Stimulated activated CD8-positive, alpha-beta memory T cell treated with anti-CD3 and anti-CD28 coated beads, Interleukin-2, amount 100 ng/mL, for 1 hour (primary cell): ENCODE data around the gene LINC01488.

ENCODE experiments used
- DNase-seq, 2 donors: peaks; one replicate each; pipeline ENCODE4 v3.0.0-alpha.2; 2020; ENCODE audit warnings: low read depth in 2 of 2

LINC01488 gene

DNA sequence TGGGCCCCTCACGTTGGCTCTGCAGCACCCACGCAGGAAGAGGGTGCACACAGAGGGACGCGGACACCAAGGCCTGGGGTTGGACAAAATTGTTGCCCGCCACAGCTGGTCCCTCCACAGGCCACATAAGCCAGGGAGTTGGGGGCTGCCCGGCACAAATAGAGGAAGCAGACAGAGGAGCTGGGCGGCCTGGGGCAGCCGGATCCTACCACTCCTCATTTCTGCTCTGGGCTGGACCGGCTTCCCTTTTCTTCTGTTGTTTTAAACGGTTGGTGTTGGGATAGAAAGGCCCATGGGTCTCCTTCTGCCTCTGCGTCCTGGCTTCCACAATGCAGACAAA, 36.4 kb upstream of the LINC01488 start:
- DNase-seq = no peak

DNA sequence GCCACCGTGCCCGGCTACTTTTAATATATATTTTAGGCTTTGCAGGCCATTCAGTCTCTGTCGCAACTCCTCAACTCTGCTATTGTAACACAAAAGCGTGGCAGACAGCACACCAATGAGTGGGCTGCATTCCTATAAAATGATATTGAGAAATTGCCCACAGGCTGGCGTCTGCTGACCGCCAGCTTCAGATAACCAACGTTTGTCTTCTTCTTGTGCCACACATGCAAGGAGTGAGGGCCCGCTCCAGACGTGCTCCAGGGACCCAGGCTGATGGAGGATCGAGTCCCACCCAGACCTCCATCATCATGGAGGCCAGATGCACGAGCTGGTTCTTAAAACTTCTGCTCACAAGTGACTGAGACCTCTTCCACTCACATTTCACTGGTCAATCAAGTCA, 35.4 kb upstream of the LINC01488 start:
- DNase-seq = no peak

DNA sequence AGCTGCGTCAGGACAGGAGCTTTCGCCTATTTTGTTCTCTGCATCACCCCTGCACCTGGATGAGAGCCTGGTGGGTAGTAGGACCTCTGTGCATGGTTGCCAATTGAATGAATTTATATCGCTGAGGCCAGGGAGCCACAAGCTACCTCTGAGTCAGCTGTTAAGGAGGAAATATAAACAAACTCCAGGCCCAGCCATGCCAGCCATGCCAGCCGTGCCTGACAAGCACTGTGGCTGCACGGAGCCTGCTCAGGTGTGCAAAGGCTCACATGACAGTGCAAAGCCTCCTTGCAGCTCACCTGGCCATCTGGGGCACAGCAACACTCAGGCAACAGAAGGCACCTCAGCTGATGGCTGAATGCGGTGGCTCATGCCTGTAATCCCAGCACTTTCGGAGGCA, 33.7 kb upstream of the LINC01488 start:
- no peak for DNase-seq

DNA sequence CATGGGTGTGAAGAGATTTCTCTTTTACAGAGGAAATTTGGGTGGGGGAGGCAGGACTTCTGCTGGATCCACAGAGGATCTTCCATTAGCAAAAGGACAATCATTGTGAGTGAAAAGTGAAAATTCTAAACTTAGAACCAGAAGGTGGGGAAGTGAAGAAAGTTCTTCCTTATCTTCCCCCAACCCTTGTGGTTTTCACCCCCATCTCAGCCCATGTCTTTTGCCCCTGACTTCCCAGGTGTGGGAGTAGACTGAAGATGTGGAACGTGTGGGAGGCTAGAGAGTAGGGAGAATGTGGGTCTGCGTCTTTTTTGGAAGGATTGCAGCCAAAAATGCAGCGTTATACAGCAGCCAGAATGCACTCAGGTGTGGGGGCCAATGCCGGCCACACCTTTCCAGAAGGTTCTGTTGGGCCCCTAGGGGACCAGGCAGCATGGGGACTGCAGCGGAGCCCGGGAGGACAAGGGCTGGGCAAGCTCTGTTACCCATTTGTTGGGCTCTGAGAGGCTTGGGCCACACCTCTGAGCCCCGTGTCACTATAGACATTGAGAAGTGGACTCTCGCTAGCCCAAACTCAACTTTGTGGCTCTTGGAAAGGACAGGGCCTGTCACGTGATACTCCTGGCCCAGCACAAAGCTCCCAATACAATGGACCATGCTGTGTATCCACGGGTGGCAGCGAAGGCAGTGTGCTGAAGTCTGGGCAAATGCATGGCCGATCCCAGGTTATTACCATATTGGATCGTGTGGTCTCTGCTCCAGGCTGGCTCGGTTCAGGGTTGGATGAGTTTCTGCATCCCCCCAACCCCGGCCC, 32.8 kb upstream of the LINC01488 start:
- no peak for DNase-seq

DNA sequence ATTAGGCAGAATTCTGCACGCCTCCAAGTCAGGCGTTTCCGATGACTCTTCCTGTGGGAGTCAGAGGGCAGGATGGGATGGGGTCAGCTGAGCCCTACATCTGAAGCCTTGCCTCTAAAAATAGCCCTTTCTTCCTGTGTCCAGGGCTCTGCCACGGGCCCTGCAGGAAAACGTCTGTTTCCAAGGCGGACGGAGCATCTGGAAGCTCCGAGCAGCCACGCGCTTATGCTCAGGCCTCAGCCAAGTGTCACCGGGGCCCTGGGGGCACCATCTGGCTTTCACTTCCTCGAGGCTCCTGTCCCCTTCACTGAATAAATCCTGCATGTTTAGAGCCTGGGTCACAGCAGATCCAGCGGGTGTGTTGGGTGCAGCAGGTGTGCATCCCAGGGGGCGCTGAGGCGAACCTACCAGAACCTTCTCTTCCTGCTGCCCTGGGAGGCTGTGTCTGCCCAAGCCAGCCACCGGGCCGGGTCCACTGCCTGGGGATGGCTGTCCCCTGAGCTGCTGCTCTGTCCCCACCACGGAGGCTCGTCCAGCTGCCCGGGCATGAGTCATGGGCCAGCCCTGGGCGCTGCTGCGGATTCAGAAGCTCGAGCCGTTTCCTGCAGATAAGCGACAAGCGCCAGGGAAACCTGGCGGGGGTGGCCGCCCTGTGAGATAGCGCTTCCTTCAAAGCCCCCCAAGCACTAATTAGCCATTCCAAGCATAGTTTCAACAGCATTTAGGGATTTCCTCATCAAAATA, 32.0 kb upstream of the LINC01488 start:
- DNase-seq = no peak

DNA sequence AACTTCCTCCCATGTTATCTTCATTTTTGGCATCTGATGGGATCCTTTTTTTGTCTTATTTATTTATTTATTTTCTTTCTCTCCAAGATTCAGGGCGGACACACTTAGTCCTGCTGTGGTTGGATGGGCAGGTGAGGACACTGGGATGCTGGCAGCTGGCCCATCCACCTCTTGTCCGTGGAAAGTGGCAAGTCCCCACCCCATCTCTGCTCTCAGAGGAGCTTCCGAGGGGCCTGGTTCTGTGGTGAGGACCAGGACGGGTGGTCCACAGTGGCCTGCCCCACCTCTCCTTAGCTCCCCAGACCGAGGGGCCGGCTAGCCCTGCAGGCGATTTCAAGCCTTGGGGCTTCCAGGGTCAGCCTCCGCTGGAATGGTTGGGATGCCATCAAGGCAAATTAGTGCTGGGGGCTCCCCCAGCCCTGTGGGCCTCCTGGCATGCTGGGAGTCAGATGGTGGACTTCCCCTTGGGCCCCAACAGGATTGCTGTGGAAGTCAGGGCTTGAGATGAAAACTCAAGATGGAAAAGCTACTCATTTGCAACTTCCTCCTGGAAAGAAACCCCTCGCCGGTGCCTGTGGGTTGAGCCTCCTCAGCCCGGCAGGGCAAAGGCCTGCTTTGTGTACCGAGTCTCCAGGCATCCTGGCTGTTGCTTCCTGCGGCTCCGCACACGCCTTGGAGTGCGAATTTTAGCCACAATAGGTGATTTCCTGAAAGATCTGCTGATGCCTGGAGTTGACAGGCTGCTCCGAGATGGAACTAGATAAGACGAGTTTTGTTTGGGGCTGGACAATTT, 31.2 kb upstream of the LINC01488 start:
- no peak for DNase-seq

DNA sequence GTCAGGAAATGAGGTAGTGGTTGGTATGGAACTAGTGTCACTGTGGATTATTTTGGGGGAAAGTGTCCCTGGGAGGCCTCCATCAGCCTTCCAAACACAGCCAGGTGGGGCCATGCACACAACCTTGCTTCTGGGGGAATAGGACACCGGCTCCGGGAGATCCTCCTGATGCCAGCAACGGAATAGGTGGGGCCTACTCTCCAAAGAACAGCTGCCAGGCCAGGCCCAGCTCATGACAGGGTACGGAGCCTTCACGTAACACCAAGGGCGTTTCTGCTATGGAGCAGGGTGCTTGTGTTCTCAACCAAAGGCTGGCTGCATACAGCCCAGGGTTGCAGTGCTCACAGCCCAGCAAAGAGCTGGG, 30.6 kb upstream of the LINC01488 start:
- DNase-seq = no peak

DNA sequence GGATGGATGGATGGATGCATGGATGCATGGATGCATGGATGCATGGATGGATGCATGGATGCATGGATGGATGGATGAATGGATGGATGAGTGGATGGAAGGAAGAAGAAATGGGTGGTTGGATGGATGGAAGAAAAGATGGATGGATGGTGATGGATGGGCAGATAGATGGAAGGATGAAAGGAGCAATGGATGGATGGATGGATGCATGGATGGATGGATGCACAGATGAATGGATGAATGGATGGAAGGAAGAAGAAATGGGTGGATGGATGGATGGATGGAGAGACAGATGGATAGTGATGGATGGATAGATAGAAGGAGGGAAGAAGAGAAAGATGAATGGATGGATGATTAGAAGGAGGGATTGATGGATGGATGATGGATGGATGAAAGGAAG, 30.2 kb upstream of the LINC01488 start:
- DNase-seq = no peak

DNA sequence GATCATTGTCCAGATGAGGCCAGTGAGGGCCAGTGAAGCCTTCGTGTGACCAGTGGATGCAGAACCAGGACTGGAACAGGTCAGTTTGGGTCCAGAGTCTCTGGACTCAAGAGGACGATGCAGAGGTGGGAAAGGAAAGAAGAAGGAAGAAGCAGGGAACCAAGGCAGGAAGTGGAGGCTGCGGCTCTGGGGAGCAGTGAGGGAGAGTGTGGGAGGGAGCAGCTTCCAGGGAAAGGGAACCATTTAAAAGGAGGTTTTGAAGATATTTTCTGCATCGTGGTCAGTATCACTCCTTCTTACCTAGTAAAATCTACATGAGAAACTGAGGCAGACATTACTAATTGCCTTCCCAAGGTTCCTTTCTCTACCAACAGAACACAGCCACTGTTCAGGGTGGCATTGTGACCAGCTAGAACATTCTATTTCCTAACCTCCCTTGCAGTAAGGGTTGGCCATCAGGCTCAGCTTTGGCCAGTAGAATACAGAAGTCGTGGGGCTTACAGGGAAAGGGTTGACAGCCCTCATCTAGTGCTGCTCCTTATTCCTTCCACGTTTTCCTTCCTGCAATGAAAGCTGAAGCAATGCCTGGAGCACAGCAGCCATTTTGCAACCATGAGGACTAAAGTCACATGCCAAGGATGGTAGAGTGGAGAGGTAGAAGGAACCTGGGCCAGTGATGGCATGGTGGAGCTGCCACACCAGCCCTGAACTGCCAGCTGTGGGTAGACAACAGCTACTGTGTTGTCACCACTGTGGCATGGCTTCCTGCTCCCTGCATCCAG, 29.1 kb upstream of the LINC01488 start:
- no peak for DNase-seq

DNA sequence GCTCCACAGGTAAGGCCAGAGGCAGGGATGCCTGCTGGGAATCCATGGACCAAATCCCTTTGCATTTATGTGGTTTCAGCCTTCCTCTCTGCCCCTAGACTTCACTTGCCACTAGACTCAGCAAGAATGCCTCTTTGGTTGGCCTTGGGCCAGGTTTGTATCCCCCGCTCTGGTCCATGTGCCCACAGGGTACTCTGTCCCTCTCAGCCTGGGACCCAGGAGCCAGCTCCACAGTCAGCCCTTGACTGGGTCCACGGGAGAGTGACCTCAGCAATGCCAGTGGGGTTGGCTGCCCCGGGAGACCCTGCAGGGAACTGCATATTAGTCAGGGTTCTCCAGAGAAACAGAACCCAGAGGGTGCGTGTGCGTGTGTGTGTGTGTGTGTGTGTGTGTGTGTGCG, 28.3 kb upstream of the LINC01488 start:
- no peak for DNase-seq

DNA sequence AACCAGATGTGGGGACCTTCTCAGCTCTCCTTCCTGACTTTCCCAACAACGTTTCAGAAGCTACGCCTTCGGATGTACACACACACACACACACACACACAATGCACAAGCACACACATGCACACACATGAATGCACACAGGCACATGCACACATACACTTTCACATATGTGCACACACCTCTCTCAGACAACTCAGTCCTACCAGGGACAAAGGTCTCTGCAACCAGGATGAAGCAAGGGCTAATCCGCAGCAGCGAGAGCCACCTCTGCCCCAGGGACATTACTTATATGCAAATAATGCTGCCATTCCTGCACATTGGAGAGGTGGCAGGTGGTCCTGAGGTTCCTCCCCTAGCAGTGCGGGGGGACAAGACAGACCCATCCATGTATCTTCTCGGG, 27.4 kb upstream of the LINC01488 start:
- DNase-seq = no peak

DNA sequence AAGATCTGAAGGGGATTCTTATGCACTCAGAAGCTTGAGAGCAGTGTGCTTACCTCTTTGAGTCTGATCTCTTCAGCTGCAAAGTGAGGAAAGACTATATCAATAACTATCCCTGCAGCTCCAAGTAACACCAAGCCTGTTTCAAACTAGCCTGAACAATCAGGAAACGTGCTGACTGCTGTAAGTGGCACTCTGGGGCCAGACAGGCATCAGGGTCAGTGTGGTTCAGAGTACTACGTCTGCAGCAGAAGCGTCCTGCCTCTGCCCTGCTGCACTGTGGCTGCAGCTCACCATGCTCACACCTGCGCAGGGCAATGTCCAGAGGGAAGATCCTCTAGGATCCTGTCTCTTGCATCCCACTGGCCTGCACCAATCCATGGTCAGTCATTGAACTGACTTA, 25.5 kb upstream of the LINC01488 start:
- no peak for DNase-seq

DNA sequence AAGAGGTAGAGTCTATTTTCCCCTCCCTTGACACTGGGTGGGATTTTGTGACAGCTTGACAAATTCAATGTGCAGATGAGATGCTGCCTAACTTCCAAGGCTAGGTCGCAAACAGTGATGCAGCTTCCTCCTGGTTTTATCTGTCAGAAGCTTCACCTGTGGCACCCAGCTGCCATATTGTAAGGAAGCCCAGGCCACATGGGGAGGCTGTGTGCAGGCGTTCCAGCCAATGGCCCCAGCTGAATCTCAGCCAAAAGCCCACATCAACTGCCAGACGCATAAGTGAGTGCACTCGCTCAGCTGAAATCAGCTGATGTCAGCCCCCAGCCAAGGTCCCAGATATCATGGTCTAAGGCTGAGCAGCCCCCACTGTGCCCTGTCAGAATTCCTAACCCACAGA, 24.8 kb upstream of the LINC01488 start:
- no peak for DNase-seq

DNA sequence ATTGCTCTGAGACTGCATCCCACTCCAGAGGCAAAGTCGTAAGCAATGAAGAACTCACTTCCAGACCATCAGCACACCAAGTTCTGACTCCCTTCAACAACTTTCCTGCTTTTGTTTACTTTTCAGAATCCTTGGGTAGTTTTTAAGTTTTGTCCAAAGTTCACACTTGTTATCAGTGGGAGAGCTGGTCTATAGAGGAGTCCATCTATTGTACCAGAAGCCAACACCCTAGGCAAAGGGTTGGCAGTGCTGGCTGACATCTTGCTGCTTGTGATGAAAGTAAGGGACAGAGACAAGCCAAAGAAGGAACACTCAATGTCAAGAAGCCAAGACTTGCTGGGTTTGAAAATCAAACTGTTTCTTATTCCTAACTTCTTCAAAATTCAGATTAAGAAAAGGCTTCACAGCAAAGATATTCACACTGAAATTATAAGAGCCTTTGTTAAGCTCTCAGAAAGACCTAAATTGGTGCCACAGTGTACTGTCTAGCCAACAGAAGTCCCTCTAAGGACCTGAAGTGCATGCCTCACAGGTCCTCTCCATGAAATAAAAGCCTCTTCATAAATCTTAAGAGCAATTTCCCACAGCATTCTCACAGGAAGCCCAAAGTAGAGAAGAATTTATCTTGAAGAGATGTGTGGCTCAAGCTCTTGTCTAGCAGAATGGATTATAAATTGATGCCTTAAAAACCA, 21.5 kb upstream of the LINC01488 start:
- no peak for DNase-seq

DNA sequence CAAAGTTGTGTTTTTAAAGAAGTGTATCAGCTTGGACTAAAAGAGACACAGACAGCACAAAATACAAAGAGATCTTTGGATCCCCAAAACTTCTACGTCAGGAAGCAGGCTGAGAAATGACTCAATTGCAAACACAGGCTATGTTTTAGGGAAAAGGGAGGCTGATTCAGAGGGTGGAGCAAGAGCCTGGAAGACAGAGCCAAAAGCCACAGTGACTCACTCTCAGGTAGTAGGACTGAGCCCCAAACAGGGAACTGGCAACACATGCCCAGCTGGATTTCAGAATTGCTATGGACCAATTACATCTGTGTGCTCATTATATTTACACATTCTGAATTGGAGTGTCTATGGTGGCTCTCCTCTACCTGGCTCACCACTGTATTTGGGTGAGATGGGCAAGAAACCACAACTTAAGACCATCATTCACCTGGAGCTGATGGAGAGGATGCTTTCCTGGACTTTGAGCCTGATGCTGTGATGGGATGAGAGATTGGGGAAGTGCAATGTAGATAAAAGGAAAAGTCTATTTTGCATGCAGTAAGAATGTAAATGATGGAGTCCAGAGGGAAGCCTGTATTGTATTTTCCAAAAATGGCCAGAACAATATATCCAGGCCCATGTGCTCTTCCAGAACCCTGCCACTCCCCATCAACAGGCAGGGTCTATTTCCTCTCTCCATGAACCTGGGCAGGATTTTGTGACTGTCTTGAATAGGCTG, 20.8 kb upstream of the LINC01488 start:
- no peak for DNase-seq

DNA sequence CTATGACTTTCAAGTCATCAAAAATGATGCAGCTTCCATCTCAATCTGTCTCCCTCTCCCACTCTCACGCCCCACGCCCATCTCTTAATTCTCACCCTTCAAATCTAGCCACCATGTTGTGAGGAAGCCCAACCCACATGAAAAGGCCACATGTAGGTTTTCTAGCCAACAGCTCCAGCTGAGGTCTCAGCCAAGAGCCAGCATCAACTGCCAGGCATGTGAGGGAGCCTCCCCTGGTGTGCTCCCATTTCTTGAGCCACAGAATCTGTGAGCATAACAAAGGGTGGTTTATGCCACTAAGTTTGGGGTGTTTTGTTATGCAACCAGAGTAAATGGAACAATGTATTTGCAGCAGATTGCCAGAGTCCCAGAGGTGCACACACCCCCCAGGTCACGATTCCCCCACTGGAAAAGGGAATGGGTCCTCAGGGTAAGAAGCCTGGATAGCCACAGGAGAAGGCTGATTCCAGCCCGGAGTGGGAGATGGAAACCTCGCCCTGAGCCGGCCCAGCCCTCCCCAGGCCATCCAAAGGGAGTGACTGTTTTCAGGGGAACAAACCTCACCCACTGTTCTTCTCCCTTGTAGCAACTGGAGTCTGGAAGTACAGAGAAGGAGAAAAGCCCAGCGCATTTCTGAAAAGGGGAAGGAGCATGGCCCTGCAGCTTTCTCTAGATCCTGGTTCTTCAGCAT, 20.0 kb upstream of the LINC01488 start:
- no peak for DNase-seq

DNA sequence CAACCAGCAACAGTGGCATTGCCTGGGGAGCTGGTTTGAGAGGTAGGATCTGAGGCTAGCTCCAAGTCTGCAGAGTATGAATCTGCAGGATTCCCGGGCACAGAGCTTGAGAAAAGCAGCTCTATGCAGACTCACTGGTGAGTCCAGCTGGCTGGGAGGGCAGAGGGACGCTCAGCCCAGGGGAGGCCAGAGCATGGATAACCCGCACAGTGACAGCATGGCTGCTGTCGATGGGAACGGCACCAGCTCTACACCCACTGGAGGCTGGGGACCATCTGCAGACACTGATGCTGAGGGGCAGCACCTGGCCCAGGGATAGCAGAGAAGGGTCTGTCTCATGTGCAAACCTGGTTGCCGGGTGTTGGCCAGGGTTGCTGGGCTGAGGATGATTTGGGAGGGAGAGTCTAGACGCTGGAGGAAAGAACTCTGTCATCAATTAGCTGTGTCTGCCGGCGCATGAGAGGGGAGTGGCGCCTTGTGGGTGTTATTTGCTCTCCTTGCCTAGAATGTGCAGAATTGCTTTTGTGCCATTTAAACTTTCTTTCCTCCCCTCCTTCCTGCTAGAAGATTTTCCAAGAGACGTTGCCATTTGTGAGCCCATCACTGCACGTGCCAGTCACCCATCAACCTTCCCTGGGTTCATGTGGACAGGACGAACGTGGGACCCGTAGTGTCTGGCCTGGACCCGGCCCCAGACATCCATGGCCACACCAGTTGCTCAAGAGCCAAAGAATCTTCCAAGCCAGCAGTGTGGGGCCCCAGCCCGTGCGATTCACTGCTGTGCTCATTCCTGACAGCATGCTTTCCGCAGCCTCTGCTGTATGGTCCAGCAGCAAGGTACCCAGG, 19.1 kb upstream of the LINC01488 start:
- no peak for DNase-seq

DNA sequence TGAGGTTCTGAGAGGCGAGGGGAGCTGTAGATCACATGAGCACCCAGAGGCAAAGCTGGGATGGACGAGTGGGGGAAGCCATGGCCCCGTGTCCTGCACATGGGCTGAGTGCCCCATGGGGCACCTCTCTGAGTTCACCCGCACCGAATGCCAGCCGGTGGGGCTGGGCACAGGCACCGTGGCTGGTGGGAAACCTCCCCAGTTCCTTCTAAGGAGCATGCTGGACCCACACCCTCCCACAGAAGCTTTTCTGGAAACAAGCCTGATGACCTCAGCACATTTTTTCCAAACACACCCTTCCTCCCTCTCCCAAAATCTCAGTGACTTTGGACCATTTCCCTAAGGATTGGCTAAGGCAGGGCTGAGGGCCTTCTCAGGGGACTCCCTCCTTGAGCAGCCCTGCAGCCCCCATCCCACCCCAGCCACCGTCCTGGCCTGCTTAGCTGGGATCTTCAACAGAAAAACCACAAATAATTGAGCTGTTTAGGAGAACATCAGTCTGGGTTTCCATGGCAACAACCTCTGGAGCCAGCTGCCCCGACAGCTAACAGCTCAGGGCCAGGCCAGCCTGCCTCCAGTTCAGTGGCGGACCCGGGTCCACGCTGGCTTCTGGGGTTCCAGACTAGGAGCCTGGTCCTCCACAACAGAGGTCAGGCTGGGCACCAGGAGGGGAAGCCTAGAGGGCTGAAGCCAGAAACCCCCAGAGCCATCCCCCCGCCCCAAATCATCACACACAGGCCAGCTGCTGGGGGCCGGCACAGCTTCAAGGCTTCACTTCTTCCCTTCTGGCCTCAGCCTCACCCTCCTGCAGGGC, 18.1 kb upstream of the LINC01488 start:
- no peak for DNase-seq
